Endodermal cell (in vitro differentiated cells): ENCODE data around the gene TRIM15. TPM values are rescaled to one million over a fixed set of nuclear protein-coding genes. Genes with fewer than 3 reads are reported as not detected.

Experiments used
- DNase-seq: peaks from one replicate; pipeline ENCODE4 v3.0.0-alpha.2; 2017
- H3K27ac ChIP-seq: 2 replicates; pipeline ENCODE4 v1.5.1; 2013; ENCODE audit warnings: mild to moderate bottlenecking, low read depth, low read length, moderate library complexity
- H3K27me3 ChIP-seq: 2 replicates; pipeline ENCODE4 v1.6.1; 2013; ENCODE audit warnings: mild to moderate bottlenecking, low read length, moderate library complexity; ENCODE audit not compliant: insufficient read depth, control insufficient read depth, poor library complexity, severe bottlenecking
- H3K36me3 ChIP-seq: 2 replicates; pipeline ENCODE4 v1.7.0; 2013; ENCODE audit warnings: mild to moderate bottlenecking, low read length, moderate library complexity; ENCODE audit not compliant: control insufficient read depth, insufficient read depth
- H3K4me1 ChIP-seq: one replicate; pipeline ENCODE4 v1.7.0; 2013; ENCODE audit warnings: low read length; ENCODE audit not compliant: control insufficient read depth, insufficient read depth
- H3K4me3 ChIP-seq: 2 replicates; pipeline ENCODE4 v1.5.1; 2013; ENCODE audit warnings: mild to moderate bottlenecking, low read length, moderate library complexity
- H3K9ac ChIP-seq: 2 replicates; pipeline ENCODE4 v1.6.1; 2013; ENCODE audit warnings: mild to moderate bottlenecking, low read length, moderate library complexity; ENCODE audit not compliant: poor library complexity, severe bottlenecking; ENCODE audit errors: extremely low read depth
- H3K9me3 ChIP-seq: 2 replicates; pipeline ENCODE4 v1.6.1; 2013; ENCODE audit warnings: mild to moderate bottlenecking, low read length, moderate library complexity; ENCODE audit not compliant: control insufficient read depth
- H3K27ac Mint-ChIP-seq: 2 replicates; pipeline ENCODE4 v1.8.0; 2020; ENCODE audit warnings: mixed read lengths
- H3K27me3 Mint-ChIP-seq: 2 replicates; pipeline ENCODE4 v1.8.0; 2021; ENCODE audit warnings: mild to moderate bottlenecking, mixed read lengths; ENCODE audit not compliant: insufficient read depth
- H3K36me3 Mint-ChIP-seq: 2 replicates; pipeline ENCODE4 v1.8.0; 2020; ENCODE audit warnings: low read depth, mixed read lengths
- H3K4me1 Mint-ChIP-seq: 2 replicates; pipeline ENCODE4 v1.8.0; 2020; ENCODE audit warnings: mixed read lengths
- H3K4me3 Mint-ChIP-seq: 2 replicates; pipeline ENCODE4 v1.8.0; 2020; ENCODE audit warnings: mild to moderate bottlenecking, moderate library complexity, mixed read lengths
- H3K9me3 Mint-ChIP-seq: 2 replicates; pipeline ENCODE4 v1.8.0; 2020; ENCODE audit warnings: mild to moderate bottlenecking, mixed read lengths
- CTCF ChIP-seq: fragments of 200-600 bp; sonication (generic); conservative IDR thresholded peaks from 2 replicates; pipeline ENCODE4 v1.5.0; 2021; ENCODE audit warnings: antibody characterized with exemption, mild to moderate bottlenecking
- WGBS, 2 experiments: methylation state at CpG; one replicate each; pipeline versions ENCODE4 v1.1.5 to v1.1.7; 2013; ENCODE audit warnings: missing lambda C conversion rate in 2 of 2, mixed read lengths in 1 of 2; ENCODE audit not compliant: insufficient coverage in 1 of 2, insufficient read length in 1 of 2; 5-methylcytosine and 5-hydroxymethylcytosine counted together
- total RNA-seq, 2 donors: library from RNA; stranded (reverse); fragmentation: NEBNext Ultra II Directional in 1 of 2; extraction: Animal tissue kit (Norgen Biotek cat#: 25700) in 1 of 2; gene quantifications; 2 replicates in 1 of 2; 3 replicates in 1 of 2; pipeline ENCODE4 v1.2.1, GENCODE V29; 2021

TRIM15 gene
- total RNA-seq, 2 donors from 2014 or later = not detected

- WGBS, 2 experiments = 71 to 100% methylated on average over 1 to 4 of the region's 4 CpGs
- H3K4me1 ChIP-seq = peaks cover 33% of the 10 kb centered on the region
- TF ChIP-seq CTCF = no peak
These were observed 44.4 kb downstream of the TRIM15 start for GRCh38 chr6:30207619-30208295.

DNA sequence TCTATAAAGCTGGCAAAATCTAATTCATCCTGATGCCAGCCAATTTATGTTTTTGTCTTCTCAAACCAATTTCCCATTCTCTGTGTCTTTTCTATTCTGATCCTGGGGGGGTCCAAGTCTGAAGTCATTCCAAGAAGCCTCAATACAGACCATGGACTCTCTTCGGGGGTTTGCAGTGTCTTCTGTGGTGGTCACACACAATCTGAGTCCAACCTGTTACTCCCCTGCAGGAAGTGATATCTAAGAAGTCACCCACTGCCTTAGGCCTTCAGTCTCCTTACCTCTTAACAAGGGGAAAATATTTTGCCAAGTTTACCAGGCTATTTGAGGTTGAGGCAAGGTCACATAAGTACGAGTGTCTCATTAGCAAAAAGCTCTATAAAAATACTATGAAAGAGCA, 48.0 kb downstream of the TRIM15 start:
- H3K36me3 Mint-ChIP-seq = peaks cover 15% of the 10 kb centered on the region
- H3K9ac ChIP-seq = no peak overlapping the region
- no peaks in the 10 kb centered on the region for H3K9me3 Mint-ChIP-seq
- H3K27me3 Mint-ChIP-seq = peaks cover 3% of the 10 kb centered on the region
- H3K4me3 Mint-ChIP-seq = peak overlapping the region; percentile 89
- no peak for DNase-seq
- H3K27me3 ChIP-seq = no peaks in the 10 kb centered on the region
- H3K27ac Mint-ChIP-seq = no peak overlapping the region
- peaks cover 24% of the 10 kb centered on the region for H3K4me1 ChIP-seq
- peaks cover 58% of the 10 kb centered on the region for H3K4me1 Mint-ChIP-seq
- H3K4me3 ChIP-seq = peak overlapping the region; percentile 93
- H3K9me3 ChIP-seq = no peaks in the 10 kb centered on the region
- 84 to 100% methylated on average over 2 of the region's 2 CpGs for WGBS, 2 experiments
- H3K27ac ChIP-seq = no peak overlapping the region
- peaks cover 6% of the 10 kb centered on the region for H3K36me3 ChIP-seq
- TF ChIP-seq CTCF = no peak

More at GRCh38 chr6:30207619-30208295, 44.4 kb downstream of the TRIM15 start:
- H3K27ac Mint-ChIP-seq = peak overlapping the region; percentile 88
- no peak overlapping the region for H3K27ac ChIP-seq
- H3K4me3 ChIP-seq = peak overlapping the region; percentile 64
- peak overlapping the region; percentile 3 for H3K9ac ChIP-seq
- no peaks in the 10 kb centered on the region for H3K9me3 ChIP-seq
- H3K4me1 Mint-ChIP-seq = peaks cover 75% of the 10 kb centered on the region
- H3K27me3 ChIP-seq = no peaks in the 10 kb centered on the region
- H3K27me3 Mint-ChIP-seq = no peaks in the 10 kb centered on the region
- no peaks in the 10 kb centered on the region for H3K9me3 Mint-ChIP-seq
- H3K36me3 Mint-ChIP-seq = peaks cover 20% of the 10 kb centered on the region
- no peak for DNase-seq
- H3K36me3 ChIP-seq = peaks cover 7% of the 10 kb centered on the region
- peak overlapping the region; percentile 21 for H3K4me3 Mint-ChIP-seq

DNA sequence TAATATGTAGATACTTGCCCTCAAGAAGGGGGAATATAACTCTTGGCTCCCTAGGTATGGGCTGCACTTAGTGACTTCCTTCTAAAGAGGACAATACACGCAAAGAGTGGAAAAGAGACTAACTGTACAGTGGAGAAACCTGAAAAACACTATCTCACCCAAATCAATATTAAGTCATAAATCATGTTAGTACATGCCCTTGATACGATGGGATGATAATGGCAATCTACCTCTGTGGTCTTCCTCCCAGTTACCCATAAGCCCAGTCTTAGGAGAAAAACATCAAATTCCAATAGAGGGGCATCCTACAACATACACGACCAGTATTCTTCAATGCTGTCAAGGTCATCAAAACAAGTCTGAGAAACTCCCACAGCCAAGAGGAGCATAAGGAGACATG, 48.6 kb downstream of the TRIM15 start:
- Mint-ChIP-seq H3K36me3 (peaks cover 15% of the 10 kb centered on the region), H3K4me1 (peaks cover 52% of the 10 kb centered on the region), H3K9me3 (no peaks in the 10 kb centered on the region), H3K4me3 (peak overlapping the region; percentile 89), H3K27me3 (peaks cover 5% of the 10 kb centered on the region), H3K27ac (no peak overlapping the region)
- H3K27me3 ChIP-seq = no peaks in the 10 kb centered on the region
- H3K9ac ChIP-seq = peak overlapping the region; percentile 88
- no peak for TF ChIP-seq CTCF
- 85% methylated on average over 3 of the region's 3 CpGs; no CpG with 5 or more reads in 1 of the 2 experiments for WGBS, 2 experiments
- no peaks in the 10 kb centered on the region for H3K9me3 ChIP-seq
- peaks cover 19% of the 10 kb centered on the region for H3K4me1 ChIP-seq
- peak overlapping the region; percentile 93 for H3K4me3 ChIP-seq
- H3K27ac ChIP-seq = no peak overlapping the region
- H3K36me3 ChIP-seq = peaks cover 6% of the 10 kb centered on the region
- no peak for DNase-seq
